NCI-H1694 treated with DMSO at 0.1 percent for 48 hours (cell line): ENCODE data around the gene ABCD1.
"Not testable (repeated sequence)": the region's sequence is repeated elsewhere in the genome, so short reads cannot be mapped to it uniquely, and the experiment has no call there.

Experiments
- DNase-seq: peaks from one replicate; lab custom pipeline; 2025; lab: John Stamatoyannopoulos, UW

Gene ABCD1

DNA sequence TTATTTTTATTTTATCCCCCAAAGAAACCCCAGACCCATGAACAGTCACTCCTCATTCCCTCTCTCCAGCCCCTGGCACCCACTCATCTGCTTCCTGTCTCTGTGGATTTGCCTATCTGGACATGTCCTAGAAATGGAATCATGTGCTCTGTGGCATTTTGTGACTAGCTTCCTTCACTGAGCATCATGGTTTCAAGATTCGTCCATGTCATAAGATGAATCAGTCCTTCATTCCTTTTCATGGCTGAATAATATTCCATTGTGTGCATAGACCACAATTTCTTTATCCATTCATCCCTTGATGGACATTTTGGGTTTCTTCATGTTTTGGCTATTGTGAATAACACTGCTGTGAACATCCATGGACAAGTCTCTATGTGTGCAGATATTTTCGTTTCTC lies 10.2 kb downstream of the ABCD1 start:
- DNase-seq: no peak

DNA sequence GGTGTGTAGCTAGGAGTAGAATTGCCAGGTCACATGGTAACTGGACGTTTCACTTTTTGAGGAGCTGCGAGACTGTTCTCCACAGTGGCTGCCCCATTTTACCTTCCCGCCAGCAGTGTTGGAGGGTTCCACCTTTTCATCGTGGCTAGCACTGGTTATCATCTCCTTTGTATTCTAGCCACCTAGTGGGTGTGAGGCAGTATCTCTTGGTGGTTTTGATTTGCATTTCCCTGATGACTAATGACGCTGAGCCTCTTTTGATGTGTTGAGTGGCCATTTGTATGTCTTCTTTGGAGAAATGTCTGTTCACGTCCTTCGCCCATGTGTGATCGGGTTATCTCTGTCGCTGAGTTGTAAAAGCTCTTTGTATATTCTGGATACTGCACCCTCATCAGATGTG lies 10.6 kb downstream of the ABCD1 start:
- DNase-seq: no peak

- DNase-seq: no peak
Observed at GRCh38 chrX:153736071-153736820, 11.6 kb downstream of the ABCD1 start.

- DNase-seq: no peak
Observed at GRCh38 chrX:153736871-153737441, 12.3 kb downstream of the ABCD1 start.

GRCh38 chrX:153738056-153738605 lies 13.5 kb downstream of the ABCD1 start:
- no peak for DNase-seq

GRCh38 chrX:153739754-153740486 lies 15.3 kb downstream of the ABCD1 start:
- no peak for DNase-seq

GRCh38 chrX:153740631-153741222 lies 16.1 kb downstream of the ABCD1 start:
- DNase-seq: no peak

DNA sequence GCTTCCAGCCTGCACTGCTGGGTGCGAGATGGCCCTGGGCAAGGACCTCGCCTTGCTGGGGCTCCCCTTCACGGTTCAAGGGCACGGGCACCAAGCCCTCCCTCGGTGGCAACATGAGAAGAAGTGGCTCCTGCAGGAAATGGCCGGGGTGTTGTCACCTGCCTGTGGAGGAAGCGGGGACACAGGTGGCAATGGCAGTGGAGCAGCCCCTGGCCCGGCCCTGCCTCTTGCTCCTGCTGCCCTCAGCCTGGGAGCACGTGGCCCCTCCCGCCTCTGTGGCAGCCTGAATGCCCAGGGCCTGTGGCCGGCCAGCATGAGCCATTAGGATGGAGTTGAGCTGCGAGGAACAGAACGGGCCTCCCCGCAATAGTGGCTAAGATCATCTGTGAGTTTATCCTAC lies 16.8 kb downstream of the ABCD1 start:
- no peak for DNase-seq

DNA sequence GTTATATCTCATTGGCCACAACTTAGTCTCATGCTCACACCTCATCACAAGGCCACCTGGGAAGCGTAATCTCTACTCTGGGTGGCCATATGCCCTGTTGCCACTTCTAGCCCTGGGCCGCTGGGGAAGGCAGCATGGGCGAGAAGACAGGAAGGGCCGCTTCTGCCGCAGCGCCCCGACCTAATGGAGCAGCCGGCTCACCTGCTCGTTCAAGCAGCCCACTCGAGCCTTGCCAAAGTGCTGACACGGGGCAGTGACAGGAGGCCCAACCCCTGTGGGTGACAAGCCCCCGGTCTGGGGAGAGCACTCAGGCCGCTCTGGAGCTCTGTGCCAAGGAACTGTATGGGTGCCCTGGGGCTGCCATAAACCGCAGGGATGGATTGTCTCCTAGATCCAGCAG lies 17.5 kb downstream of the ABCD1 start:
- DNase-seq: not testable (repeated sequence)

DNA sequence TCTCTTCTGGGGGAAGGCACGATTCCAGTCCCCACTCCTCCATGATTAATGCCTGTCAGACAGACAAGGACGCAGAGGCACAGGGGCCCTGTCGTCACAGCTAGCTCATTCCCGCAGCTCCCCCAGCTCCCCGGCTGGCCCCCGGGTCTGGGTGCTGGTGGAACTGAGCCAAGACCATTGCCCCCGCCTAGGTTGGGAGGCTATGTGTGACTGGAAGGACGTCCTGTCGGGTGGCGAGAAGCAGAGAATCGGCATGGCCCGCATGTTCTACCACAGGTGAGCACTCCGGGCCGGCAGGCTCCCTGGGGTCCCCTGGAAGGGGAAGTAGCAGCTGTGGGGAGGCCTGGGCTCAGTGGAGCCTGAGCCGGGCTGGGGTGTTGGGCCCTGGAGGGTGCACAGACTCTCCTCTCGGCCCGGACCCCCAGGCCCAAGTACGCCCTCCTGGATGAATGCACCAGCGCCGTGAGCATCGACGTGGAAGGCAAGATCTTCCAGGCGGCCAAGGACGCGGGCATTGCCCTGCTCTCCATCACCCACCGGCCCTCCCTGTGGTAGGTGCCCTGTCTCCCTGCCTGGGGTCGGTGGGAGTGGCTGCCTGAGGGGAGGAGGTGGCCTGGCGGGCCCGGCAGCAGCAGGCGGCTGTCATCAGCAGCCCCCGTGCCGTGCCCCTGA lies 18.3 kb downstream of the ABCD1 start:
- DNase-seq: not testable (repeated sequence)

- not testable (repeated sequence) for DNase-seq
Observed at GRCh38 chrX:153743468-153744209, 19.0 kb downstream of the ABCD1 start.

DNA sequence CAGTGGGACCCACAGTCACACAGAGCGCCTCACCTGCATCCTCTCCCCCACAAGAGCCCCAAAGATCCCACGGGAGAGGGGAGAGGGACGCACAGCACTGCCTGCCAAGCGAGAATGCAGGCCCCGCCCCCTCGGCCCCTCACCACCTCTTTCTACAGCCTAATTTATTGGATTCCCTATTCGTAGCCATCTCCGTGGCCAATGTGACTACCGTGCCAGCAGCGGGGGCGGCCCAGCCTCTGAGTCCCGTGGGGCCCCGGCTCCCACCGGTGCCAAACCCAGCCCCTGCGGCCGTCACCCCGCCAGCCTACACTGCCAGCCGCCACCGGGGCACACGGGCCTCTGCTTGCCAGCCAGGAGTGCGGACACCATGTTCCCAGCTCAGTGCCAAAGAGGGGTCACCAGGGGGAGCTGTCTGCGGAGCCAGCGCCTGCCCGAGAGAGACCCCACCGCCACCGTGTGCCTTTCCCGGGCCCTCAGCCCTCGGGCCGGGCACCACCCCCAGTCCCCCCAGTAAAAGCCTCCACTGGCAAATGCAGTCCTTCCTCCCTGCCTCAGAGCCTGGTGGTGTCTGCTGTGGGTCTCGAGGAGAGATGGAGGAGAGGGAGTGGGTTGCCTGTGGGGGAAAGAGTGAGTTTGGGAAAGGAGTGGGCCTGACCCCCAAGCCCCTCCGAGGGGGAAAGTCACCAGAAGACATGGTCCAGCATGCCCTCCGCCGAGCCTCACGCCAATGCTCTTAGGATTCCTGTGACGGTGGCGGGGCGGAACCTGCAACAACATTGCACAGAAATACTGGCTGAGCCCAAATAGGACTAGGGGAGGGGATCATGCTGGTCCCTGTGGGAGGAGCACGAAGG lies 19.8 kb downstream of the ABCD1 start:
- no peak for DNase-seq

- DNase-seq: not testable (repeated sequence)
Observed at GRCh38 chrX:153745067-153745433, 20.4 kb downstream of the ABCD1 start.

DNA sequence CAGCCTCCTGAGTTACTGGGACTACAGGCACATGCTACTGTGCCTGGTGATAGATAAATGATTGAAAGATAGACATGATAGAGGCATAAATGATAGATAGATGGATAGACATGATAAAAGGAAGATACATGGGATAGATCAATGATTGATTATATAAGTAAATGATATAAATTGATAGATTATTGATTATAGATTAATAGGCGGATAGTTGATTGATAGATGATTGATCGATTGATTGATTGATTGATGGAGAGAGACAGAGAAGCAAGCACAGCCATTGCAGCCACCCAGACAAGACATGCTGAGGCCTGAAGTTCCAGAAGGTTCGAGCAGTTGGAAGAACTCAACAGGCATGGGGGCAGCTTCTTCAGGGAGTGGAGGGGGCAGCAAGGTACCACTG lies 21.7 kb downstream of the ABCD1 start:
- DNase-seq: no peak

DNA sequence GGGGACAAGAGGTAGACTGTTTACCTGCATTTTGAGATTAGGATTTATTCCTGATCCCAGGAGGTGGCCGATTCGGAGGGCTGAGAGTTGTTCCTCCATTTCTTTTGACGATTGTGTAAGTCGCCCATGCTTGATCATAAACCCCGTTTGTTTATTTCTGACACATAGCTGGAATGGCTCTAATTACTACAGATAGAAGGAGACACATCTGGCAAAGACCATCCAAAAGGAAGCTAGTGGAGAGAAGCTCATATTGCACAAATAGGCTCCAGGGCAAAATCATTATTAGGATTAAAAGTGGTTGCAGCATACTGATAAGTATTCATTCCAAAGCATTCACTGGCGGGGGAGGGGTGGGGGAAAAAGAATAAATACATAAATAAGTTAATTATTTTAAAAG lies 22.3 kb downstream of the ABCD1 start:
- DNase-seq: not testable (repeated sequence)

DNA sequence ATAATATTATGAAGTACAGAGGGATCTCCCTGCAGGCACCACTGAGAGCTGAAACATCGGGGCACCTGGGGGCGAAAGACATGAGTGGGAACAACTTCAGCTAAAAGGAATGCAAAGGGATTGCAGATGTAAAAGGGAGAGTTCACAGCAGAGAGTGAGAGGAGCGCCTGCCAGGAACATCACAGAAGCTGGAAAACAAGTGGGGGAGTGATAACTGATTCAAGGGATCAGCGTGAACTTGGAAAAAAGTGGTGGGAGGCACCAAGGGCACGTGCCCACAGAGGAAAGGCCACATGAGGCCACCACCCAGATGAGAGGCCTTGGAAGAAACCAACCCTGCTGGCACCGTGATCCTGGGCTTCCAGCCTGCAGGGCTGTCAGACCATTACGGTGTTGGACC lies 24.4 kb downstream of the ABCD1 start:
- DNase-seq: not testable (repeated sequence)

DNA sequence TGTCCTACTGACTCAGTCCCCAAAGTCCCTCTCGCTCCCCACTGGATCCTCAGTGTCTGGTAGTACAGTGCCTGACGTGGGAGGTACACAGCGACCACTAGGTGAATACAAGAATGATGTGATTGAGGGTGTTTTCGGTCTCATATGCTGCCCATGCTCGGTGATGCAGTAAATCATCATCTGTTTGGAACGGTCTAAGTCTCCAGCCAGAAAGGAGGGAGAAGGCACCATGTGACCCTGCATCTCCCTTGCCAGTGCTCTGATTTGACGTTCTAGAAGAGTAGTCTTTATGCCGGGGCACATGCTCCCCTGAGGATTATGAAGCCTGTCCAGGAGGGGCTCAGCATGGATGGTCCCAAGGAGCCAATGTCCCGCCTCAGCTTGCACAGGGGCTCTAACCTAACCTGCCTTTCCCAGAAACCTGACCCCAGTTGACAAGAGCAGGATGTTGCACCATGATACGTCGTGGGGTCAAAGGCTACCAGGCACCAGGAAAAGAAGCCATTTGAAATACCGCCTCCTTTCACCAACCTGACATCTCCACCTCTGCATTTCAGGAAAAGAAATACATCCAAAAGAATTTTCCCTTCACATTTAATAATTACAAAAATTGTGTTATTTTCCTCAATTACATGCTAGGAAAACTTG lies 25.6 kb downstream of the ABCD1 start:
- DNase-seq: peak; percentile 79

DNA sequence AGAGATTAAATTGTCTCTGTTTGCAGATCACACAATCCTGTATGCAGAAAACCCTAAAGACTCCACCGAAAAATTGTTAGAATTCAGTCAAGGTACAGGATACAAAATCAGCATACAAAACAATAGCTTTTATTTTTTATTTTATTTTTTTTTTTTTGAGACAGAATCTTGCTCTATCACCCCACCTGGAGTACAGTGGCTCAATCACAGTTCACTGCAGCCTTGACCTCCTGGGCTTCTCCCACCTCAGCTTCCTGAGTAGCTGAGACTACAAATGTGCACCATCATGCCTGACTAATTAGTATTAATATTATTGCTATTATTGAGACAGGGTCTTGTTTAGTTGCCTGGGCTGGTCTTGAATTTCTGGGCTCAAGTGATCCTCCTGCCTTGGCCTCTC lies 30.5 kb downstream of the ABCD1 start:
- no peak for DNase-seq

- no peak for DNase-seq
Observed at GRCh38 chrX:153761863-153762262, 37.2 kb downstream of the ABCD1 start.
